AG04449 (cell line): ENCODE measurements around the gene OBSCN.

ENCODE experiments used
- CTCF ChIA-PET: fragments of 350-600 bp; formaldehyde crosslinking; extraction: SDS; loops from one replicate; lab custom pipeline; 2021; ENCODE audit warnings: antibody characterized with exemption; lab: Yijun Ruan, JAX
- POLR2A ChIA-PET: fragments of 400-600, 350-600 bp; formaldehyde crosslinking; extraction: SDS; loops from one replicate; lab custom pipeline; 2020; ENCODE audit warnings: antibody characterized with exemption, inconsistent platforms; lab: Yijun Ruan, JAX
- DNase-seq: peaks from one replicate; pipeline ENCODE4 v3.0.0-alpha.2; 2010; ENCODE audit warnings: low read depth, low spot score
- H3K4me3 ChIP-seq: 2 replicates; pipeline ENCODE4 v1.5.1; 2011; ENCODE audit warnings: low read depth, mild to moderate bottlenecking, control low read depth, low read length
- TF ChIP-seq, protein P1 (sequence below): IDR thresholded peaks from one replicate; pipeline ENCODE4 v1.5.1; 2011; ENCODE audit warnings: mild to moderate bottlenecking, moderate library complexity, low read length, control low read depth, inconsistent platforms; ENCODE audit not compliant: insufficient read depth; ENCODE audit errors: missing control alignments

Gene OBSCN

DNA sequence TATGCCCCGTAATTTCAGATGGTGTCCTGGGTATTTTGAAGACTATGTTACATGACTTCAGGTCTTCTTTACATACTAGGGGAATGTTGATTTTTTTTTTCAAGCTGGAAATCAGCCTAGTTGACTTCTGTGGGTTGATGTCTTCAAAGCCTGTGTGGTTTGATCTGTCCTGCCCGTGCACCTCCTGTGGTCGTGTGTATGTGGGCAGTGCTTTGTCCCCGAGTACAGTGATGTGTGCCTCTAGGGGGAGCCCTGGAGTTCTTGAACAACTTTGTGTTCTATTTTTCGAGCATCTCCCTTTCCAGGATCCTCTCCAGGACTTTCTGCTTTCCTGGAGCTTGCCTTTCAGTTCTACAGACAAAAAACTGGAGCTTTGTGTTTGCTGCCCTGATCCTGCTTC, 28.9 kb downstream of the OBSCN start:
- POLR2A ChIA-PET = no interaction called here
- no peak for DNase-seq
- TF ChIP-seq, protein P1, sequence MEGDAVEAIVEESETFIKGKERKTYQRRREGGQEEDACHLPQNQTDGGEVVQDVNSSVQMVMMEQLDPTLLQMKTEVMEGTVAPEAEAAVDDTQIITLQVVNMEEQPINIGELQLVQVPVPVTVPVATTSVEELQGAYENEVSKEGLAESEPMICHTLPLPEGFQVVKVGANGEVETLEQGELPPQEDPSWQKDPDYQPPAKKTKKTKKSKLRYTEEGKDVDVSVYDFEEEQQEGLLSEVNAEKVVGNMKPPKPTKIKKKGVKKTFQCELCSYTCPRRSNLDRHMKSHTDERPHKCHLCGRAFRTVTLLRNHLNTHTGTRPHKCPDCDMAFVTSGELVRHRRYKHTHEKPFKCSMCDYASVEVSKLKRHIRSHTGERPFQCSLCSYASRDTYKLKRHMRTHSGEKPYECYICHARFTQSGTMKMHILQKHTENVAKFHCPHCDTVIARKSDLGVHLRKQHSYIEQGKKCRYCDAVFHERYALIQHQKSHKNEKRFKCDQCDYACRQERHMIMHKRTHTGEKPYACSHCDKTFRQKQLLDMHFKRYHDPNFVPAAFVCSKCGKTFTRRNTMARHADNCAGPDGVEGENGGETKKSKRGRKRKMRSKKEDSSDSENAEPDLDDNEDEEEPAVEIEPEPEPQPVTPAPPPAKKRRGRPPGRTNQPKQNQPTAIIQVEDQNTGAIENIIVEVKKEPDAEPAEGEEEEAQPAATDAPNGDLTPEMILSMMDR = peak; percentile 50
- H3K4me3 ChIP-seq = no peak overlapping the region
- CTCF ChIA-PET = interaction anchor here (0.7 kb wide), 1 partner anchor 11 kb away, joined by 3 read pairs; no protein-coding TSS in a partner anchor

DNA sequence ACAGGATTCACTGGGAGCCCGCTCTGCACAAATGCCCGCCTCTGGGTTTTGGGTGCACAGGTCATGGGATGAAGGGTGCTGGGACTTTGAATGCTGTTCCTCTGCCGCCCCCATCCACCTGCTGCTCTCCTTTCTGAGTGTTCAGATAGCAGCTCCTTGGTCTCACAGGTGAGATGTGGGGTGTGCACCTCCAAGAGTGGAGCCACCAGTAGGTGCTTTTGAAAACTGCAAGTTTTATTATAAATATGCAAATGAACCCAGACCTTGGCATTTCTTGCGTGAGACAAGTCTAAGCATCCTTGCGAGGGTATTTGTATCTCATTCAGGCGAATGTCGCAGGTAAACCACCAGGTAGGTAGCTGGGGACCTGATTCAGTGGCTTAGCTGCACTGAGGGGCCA, 30.2 kb downstream of the OBSCN start:
- TF ChIP-seq, protein P1 = no peak
- no peak for DNase-seq
- H3K4me3 ChIP-seq = no peak overlapping the region
- CTCF ChIA-PET = no interaction called here
- POLR2A ChIA-PET = no interaction called here

DNA sequence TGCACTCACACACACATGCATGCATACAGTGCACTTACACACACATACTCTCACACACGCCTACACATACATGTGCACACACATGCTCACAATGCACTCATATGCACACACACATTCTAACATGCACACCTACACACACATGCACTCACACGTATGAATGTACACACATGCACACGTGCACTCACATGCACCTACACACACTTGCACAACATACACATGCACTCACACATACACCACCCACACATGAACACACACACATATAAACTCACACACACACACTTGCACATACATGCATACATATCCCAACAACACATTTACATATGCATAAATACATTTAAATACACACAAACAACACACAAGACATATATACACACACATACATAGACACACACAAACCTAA, 30.6 kb downstream of the OBSCN start:
- POLR2A ChIA-PET = no interaction called here
- CTCF ChIA-PET = no interaction called here
- TF ChIP-seq, protein P1 = no peak

DNA sequence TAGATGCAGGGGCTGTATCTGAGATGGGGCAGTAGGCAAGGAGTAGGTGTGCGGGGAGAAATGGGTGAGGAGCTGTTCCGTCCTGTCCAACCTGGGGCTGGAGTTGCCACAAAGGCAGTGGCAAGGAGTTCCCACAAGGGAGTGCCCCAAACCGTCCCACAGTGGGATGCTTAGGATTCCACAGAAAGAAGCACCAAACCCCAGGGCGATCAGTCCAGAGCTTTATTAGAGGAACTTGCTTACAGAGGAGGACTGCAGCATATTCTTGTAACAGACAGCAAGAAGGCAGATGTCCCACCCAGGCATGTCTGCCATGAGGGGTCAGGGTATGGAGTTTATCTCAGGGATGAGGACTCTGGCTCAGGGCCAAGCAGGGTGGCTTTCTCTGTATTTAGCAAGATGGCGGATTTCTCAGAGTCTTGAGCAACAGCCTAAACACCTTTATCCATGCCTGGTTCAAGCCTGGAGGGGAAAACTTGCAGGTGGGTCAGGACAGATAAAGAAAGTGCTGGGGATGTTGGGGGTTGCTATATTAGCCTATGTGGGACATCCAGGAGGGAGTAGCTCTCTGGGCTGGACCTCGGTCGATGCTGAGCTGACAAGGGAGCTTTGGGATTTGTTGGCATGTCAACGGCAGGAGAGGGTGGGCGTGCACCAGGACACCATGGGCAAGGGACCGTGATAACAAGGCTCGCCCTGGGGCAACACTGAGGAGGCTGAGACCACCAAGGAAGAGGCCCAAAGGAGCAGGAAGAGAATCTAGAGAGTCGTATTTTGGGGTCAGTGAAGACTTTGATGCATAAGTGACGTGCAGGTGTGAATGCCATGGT, 32.8 kb downstream of the OBSCN start:
- TF ChIP-seq, protein P1 = no peak
- no peak for DNase-seq
- POLR2A ChIA-PET = no interaction called here
- H3K4me3 ChIP-seq = no peak overlapping the region
- CTCF ChIA-PET = no interaction called here

More for the DNA sequence above, 30.6 kb downstream of the OBSCN start:
- H3K4me3 ChIP-seq = no peak overlapping the region
- DNase-seq = no peak

DNA sequence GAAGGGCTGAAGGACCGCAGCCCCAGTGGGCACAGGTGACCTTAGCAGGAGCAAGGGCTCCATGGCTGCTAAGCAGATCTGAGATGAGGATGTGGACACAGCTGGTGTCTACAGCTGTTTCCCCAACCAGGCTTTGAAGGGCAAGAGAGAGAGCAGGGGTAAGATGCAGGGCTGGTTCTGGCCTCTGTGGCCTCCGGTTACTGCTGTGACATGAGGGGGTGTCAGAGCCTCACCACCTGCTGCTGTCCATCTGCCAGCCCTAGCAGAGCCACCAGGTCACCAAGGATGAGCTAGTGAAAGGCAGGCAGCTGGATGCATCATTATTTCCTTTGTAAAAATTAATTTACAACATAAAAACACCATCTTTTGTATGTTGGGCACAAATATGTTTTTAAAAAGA, 33.4 kb downstream of the OBSCN start:
- DNase-seq = no peak
- CTCF ChIA-PET = no interaction called here
- POLR2A ChIA-PET = no interaction called here
- TF ChIP-seq, protein P1 = no peak
- H3K4me3 ChIP-seq = no peak overlapping the region

DNA sequence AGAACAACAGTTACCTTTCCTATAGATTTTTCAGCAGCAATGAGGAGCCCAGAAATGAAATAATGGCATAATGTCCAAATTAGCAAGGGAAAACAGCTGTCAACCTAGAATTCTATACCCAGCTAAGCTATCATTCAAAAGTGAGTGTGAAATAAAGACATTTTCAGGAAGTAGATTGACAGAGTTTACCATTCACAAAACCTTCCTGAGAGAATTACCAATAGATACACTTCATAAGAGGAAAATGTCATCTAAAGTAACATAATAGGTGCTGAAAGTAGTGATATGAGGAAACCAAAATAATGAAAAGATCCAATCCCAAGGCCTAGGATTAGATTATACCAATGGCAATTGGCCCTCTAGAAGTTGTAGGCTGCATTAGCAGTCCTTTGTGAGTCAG, 34.6 kb downstream of the OBSCN start:
- POLR2A ChIA-PET = no interaction called here
- TF ChIP-seq, protein P1 = no peak
- DNase-seq = no peak
- H3K4me3 ChIP-seq = no peak overlapping the region
- CTCF ChIA-PET = interaction anchor here (0.6 kb wide), 1 partner anchor 8 kb away, joined by 3 read pairs; no protein-coding TSS in a partner anchor
